K562 (cell line): Measurements from ENCODE around the gene ZPR1. TPM values are rescaled to one million over a fixed set of nuclear protein-coding genes. Genes with fewer than 3 reads are reported as not detected.

Experiments used
- ATAC-seq: fragments of 200-7000 bp; cut with Tn5 transposase; 3 replicates; pipeline ENCODE4 v1.9.1; 2020; ENCODE audit warnings: moderate library complexity
- BruUV-seq: library from RNA; stranded (reverse); fragments of 400-500 nt; replicated peaks from 2 replicates; lab custom pipeline; 2021; lab: Mats Ljungman, UMichigan
- CTCF ChIA-PET: fragments of 300-600 bp; formaldehyde crosslinking; extraction: SDS; loops from one replicate; lab custom pipeline; 2021; ENCODE audit warnings: low intra/inter-chr PET ratio; lab: Yijun Ruan, JAX
- POLR2A ChIA-PET: fragments of 300-600, 350-650 bp; sonication (Branson Sonifier 250); formaldehyde crosslinking; extraction: SDS; loops from one replicate; lab custom pipeline; 2021; ENCODE audit warnings: antibody characterized with exemption, inconsistent platforms; lab: Yijun Ruan, JAX
- DNase-seq, 4 experiments: peaks; one replicate each; pipeline versions ENCODE4 v3.0.0 to v3.0.0-alpha.2; 2011 to 2018; ENCODE audit warnings: low spot score in 3 of 4, mixed read lengths in 3 of 4; ENCODE audit errors: extremely low read depth in 1 of 4
- FAIRE-seq: peaks from 2 replicates; lab custom pipeline; 2011; peaks lifted over from hg19 to GRCh38; lab: Jason Lieb, UNC
- H2AFZ ChIP-seq: 2 replicates; pipeline ENCODE4 v1.6.0; 2011; ENCODE audit warnings: low read depth, low read length, control low read depth, inconsistent platforms
- H3K27ac ChIP-seq: fragments of 200-600 bp; 3 replicates; pipeline ENCODE4 v1.8.0; 2011; ENCODE audit warnings: low read depth, mild to moderate bottlenecking, control low read depth, inconsistent platforms, low read length, moderate library complexity, mixed read lengths; ENCODE audit errors: extremely low read depth
- H3K27me3 ChIP-seq, 2 experiments: fragments of 300-600 bp in 1 of 2; 2 replicates in 1 of 2; 3 replicates in 1 of 2; pipeline versions ENCODE4 v1.6.0 to v1.8.0; 2011; ENCODE audit warnings: inconsistent platforms in 2 of 2, low read length in 2 of 2, mild to moderate bottlenecking in 1 of 2, mixed read lengths in 1 of 2, moderate library complexity in 1 of 2; ENCODE audit not compliant: control insufficient read depth in 2 of 2, insufficient read depth in 2 of 2
- H3K36me3 ChIP-seq: fragments of 300-600 bp; 3 replicates; pipeline ENCODE4 v1.8.0; 2011; ENCODE audit warnings: mild to moderate bottlenecking, low read length, inconsistent platforms; ENCODE audit not compliant: control insufficient read depth, insufficient read depth
- H3K4me1 ChIP-seq, 2 experiments: fragments of 200-600 bp in 1 of 2; replicated peaks in 1 of 2; 2 replicates in 1 of 2; 3 replicates in 1 of 2; pipeline versions ENCODE4 v1.5.1 to v1.8.0; 2011; ENCODE audit warnings: inconsistent platforms in 2 of 2, low read length in 2 of 2, mild to moderate bottlenecking in 1 of 2, mixed read lengths in 1 of 2, moderate library complexity in 1 of 2; ENCODE audit not compliant: control insufficient read depth in 2 of 2, insufficient read depth in 2 of 2
- H3K4me2 ChIP-seq: 2 replicates; pipeline ENCODE4 v1.6.1; 2011; ENCODE audit warnings: low read length, control low read depth, inconsistent platforms, mixed read lengths; ENCODE audit not compliant: insufficient read depth
- H3K4me3 ChIP-seq: fragments of 200-600 bp; sonication (generic), shearing (Covaris generic); 2 replicates; pipeline ENCODE4 v1.5.1; 2016; ENCODE audit warnings: control low read depth, inconsistent platforms
- H3K79me2 ChIP-seq: fragments of 200-600 bp; 3 replicates; pipeline ENCODE4 v1.8.0; 2011; ENCODE audit warnings: low read length, inconsistent platforms; ENCODE audit not compliant: control insufficient read depth, insufficient read depth
- H3K9ac ChIP-seq, 2 experiments: 2 replicates each; pipeline versions ENCODE4 v1.6.0 to v1.6.1; 2011; ENCODE audit warnings: low read depth in 2 of 2, low read length in 2 of 2, control low read depth in 1 of 2, inconsistent platforms in 1 of 2, mild to moderate bottlenecking in 1 of 2, mixed read lengths in 1 of 2; ENCODE audit not compliant: insufficient read depth in 1 of 2
- H3K9me1 ChIP-seq: one replicate; pipeline ENCODE4 v1.6.0; 2011; ENCODE audit warnings: inconsistent platforms, mild to moderate bottlenecking, low read length, moderate library complexity; ENCODE audit not compliant: control insufficient read depth, insufficient read depth
- H3K9me3 ChIP-seq: replicated peaks from 2 replicates; pipeline ENCODE4 v1.5.1; 2011; ENCODE audit warnings: low read depth, low read length, inconsistent platforms; ENCODE audit not compliant: control insufficient read depth, insufficient read depth
- H4K20me1 ChIP-seq: replicated peaks from 2 replicates; pipeline ENCODE4 v1.6.1; 2011; ENCODE audit warnings: low read length, inconsistent platforms, mixed read lengths; ENCODE audit not compliant: control insufficient read depth, insufficient read depth
- BCOR ChIP-seq: fragments of 450-650 bp; IDR thresholded peaks from 2 replicates; pipeline ENCODE4 v1.6.1; 2016
- COPS2 ChIP-seq: fragments of 450-650 bp; conservative IDR thresholded peaks from 2 replicates; pipeline ENCODE4 v1.6.1; 2016; ENCODE audit warnings: mild to moderate bottlenecking, moderate library complexity
- NR4A1 ChIP-seq, 2 experiments: fragments of 250-450 bp in 1 of 2; fragments of 450-650 bp in 1 of 2; sonication (Bioruptor Pico) in 1 of 2; IDR thresholded peaks; 2 replicates each; pipeline versions ENCODE4 v1.4.0 to v1.6.1; 2016 to 2020; ENCODE audit warnings: mild to moderate bottlenecking in 2 of 2, missing compliant biosample characterization in 1 of 2, missing genetic modification characterization in 1 of 2, moderate library complexity in 1 of 2
- RB1 ChIP-seq: fragments of 450-650 bp; IDR thresholded peaks from 2 replicates; pipeline ENCODE4 v1.6.1; 2017; ENCODE audit warnings: low read depth, mild to moderate bottlenecking
- SMC3 ChIP-seq: conservative IDR thresholded peaks from 2 replicates; pipeline ENCODE4 v1.6.1; 2011; ENCODE audit warnings: low read depth, low read length, improper control_type of control experiment; ENCODE audit not compliant: insufficient read depth
- TBL1XR1 ChIP-seq, 2 experiments: IDR thresholded peaks; 2 replicates each; pipeline ENCODE4 v1.6.1; 2012; ENCODE audit warnings: improper control_type of control experiment in 2 of 2, low read length in 2 of 2, mild to moderate bottlenecking in 1 of 2
- ZFP36 ChIP-seq: fragments of 150-350 bp; IDR thresholded peaks from 2 replicates; pipeline ENCODE4 v1.6.1; 2018; ENCODE audit warnings: low read length, low read depth; ENCODE audit not compliant: partially characterized antibody
- ZNF23 ChIP-seq: fragments of 250-450 bp; sonication (Bioruptor Pico); IDR thresholded peaks from 2 replicates; pipeline ENCODE4 v1.4.0; 2020; ENCODE audit warnings: mild to moderate bottlenecking
- ZNF551 ChIP-seq: fragments of 250-450 bp; sonication (Bioruptor Pico); IDR thresholded peaks from 2 replicates; pipeline ENCODE4 v1.5.0; 2021; ENCODE audit warnings: mild to moderate bottlenecking, moderate library complexity
- ZNF57 ChIP-seq: fragments of 450-650 bp; formaldehyde crosslinking; IDR thresholded peaks from 2 replicates; pipeline ENCODE4 v1.4.0; 2020; ENCODE audit warnings: mild to moderate bottlenecking, moderate library complexity
- whole genome bisulfite sequencing: fragments of 100-300 bp; shearing (Covaris generic); methylation state at CpG from one replicate; pipeline ENCODE4 v1.1.6; 2016; ENCODE audit warnings: low coverage, mixed read lengths; ENCODE audit not compliant: insufficient coverage; ENCODE audit errors: missing lambda C conversion rate; 5-methylcytosine and 5-hydroxymethylcytosine counted together
- in situ Hi-C: fragments of 300-500 bp; cut with MboI; formaldehyde crosslinking; loops from 4 replicates; pipeline ENCODE4 v1.15.0; 2018; ENCODE audit warnings: inconsistent platforms, mixed read lengths
- intact Hi-C: fragments of 100-400 bp; cut with micrococcal nuclease; formaldehyde crosslinking; loops from 2 replicates; pipeline ENCODE4 v1.14.2; 2022
- polyA plus RNA-seq, 8 experiments: library from polyadenylated mRNA; depleted of rRNA in 4 of 8; stranded (reverse) in 5 of 8; unstranded in 3 of 8; fragments of >200 nt; fragmentation: Nextera tagmentation in 2 of 8; fragmentation: Illumina TruSeq in 1 of 8; extraction: Ambion mirVana in 2 of 8; extraction: Trizol in 1 of 8; gene quantifications; 2 replicates each; pipeline versions ENCODE4 v1.2.1 to v1.2.3, GENCODE V29; 2011 to 2014; ENCODE audit warnings: inconsistent platforms in 1 of 8, missing spikeins in 1 of 8
- total RNA-seq, 7 experiments: library from RNA; depleted of rRNA in 6 of 7; stranded (reverse); fragments of >200 nt in 6 of 7; fragmentation: Illumina TruSeq in 2 of 7; extraction: Trizol in 2 of 7; gene quantifications; 2 replicates each; pipeline versions ENCODE4 v1.2.1 to v1.2.3, GENCODE V29; 2011 to 2021; ENCODE audit warnings: low replicate concordance in 1 of 7
- TF ChIP-seq, protein P1 (sequence below), 3 experiments: IDR thresholded peaks in 2 of 3; conservative IDR thresholded peaks in 1 of 3; 2 replicates each; pipeline ENCODE4 v1.5.1; 2011 to 2012; ENCODE audit warnings: low read length in 3 of 3, mild to moderate bottlenecking in 3 of 3, control low read depth in 2 of 3, improper control_type of control experiment in 1 of 3, inconsistent platforms in 1 of 3, low read depth in 1 of 3, mixed read lengths in 1 of 3, moderate library complexity in 1 of 3; ENCODE audit not compliant: insufficient read depth in 2 of 3

Gene ZPR1
- total and polyA plus RNA-seq, 9 of the 15 experiments (the other 6 are each of a cell fraction or from before 2014, with no cell fraction given): 13.0 to 120 (median 83.8) TPM

DNA sequence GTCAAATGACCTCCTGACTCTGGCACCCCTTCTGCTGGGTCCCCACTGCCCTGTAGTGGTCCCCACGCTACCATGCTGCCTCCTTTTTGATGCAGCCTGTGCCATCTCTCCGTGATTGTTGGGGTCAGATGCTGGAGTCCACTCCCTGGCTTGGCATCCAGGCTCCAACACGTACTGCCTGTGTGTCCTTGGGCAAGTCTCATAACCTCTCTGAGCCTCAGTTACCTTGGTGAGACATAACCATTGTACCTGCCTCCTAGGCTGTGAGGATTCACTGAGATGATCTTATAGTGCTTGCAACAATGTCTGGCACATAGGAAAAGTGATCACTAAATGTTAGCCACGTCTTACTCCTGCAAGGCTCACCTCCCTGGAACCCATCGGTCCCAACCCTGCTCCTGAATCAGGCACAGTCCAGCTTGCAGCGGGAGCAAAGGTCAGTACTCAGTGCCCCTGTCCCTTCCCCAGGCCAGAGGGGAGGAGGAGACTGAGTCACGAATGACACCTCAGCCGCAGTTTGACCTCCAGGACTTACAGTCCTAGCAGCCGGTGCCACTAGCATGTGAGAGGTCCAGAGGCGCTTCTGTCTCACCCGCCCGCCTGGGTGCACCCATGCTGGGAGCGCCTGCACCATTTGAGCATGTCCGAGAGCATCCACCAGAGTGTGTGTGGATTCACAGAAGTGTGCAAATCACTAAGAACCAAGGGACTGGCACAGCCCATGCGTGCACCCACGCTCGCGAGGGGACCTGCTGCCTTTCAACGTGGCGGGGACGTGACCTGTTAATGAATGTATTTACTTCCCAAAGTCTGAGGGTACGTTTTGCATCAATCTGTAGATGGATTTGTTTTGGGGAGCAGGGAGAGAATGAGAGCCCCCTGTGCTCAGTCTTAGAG lies 38.3 kb upstream of the ZPR1 start:
- no TSS peak for BruUV-seq
- TF ChIP-seq ZFP36: peak; percentile 64
- TF ChIP-seq ZNF23: no peak
- no peak for TF ChIP-seq COPS2
- peak; percentile 36; the same call in 1 of the 2 replicates for TF ChIP-seq BCOR
- no peaks in the 10 kb centered on the region for H4K20me1 ChIP-seq
- no peak overlapping the region for H3K4me3 ChIP-seq
- DNase-seq (no peak), FAIRE-seq (no peak), ATAC-seq (no peak)
- CTCF ChIA-PET: no interaction called here
- WGBS: 39% methylated on average over 18 of the region's 22 CpGs
- H3K27me3 ChIP-seq: peaks cover 0 to 6% of the 10 kb centered on the region in 2 experiments; a peak in 1 of 5 replicates
- H3K27ac ChIP-seq: no peak overlapping the region
- no peaks in the 10 kb centered on the region for H3K9me1 ChIP-seq
- peaks cover 8 to 34% of the 10 kb centered on the region in 2 experiments; a peak in 4 of 5 replicates for H3K4me1 ChIP-seq
- in situ Hi-C loops: no loop called here
- POLR2A ChIA-PET: interaction anchor here (1.0 kb wide), 1 partner anchor 83 kb away, joined by 3 read pairs; no protein-coding TSS in a partner anchor
- H3K79me2 ChIP-seq: no peaks in the 10 kb centered on the region
- H3K9me3 ChIP-seq: no peaks in the 10 kb centered on the region
- H3K36me3 ChIP-seq: no peaks in the 10 kb centered on the region
- no peak overlapping the region; the same call in 1 of the 2 replicates for H3K4me2 ChIP-seq
- H3K9ac ChIP-seq: no peak overlapping the region
- intact Hi-C loops: no loop called here
- no peak overlapping the region; the same call in 1 of the 2 replicates for H2AFZ ChIP-seq

DNA sequence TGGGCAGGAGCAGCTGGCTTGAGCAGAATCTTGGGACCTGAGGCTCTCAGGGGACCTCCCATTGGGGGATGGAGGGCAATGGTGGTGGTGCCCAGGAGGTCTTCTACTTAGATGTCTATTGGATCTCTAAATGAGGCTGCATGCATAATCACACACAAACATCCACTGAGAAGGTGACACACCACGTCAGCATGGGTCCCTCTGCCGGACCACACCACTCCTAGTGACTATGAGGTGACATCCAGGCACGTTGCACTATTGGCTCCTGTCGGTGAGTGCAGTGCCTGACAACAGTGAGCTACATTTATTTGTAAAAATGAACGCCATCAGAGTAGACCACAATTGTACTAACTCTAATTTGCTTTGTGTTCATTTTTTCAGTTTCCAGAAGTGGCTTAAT lies 37.6 kb upstream of the ZPR1 start:
- no peak overlapping the region for H3K9ac ChIP-seq
- in situ Hi-C loops: no loop called here
- DNase-seq (peak in 1 of 4 experiments; percentile 49), FAIRE-seq (no peak), ATAC-seq (peak; percentile 60; the same call in 2 of the 3 replicates)
- CTCF ChIA-PET: no interaction called here
- no peak overlapping the region; the same call in 1 of the 2 replicates for H3K4me2 ChIP-seq
- peaks cover 8 to 36% of the 10 kb centered on the region in 2 experiments; a peak in 4 of 5 replicates for H3K4me1 ChIP-seq
- no peaks in the 10 kb centered on the region for H4K20me1 ChIP-seq
- no peak overlapping the region; the same call in 1 of the 2 replicates for H2AFZ ChIP-seq
- H3K27ac ChIP-seq: no peak overlapping the region
- no peaks in the 10 kb centered on the region for H3K36me3 ChIP-seq
- H3K27me3 ChIP-seq: peaks cover 0 to 10% of the 10 kb centered on the region in 2 experiments; a peak in 1 of 5 replicates
- no peaks in the 10 kb centered on the region for H3K9me3 ChIP-seq
- H3K4me3 ChIP-seq: no peak overlapping the region
- H3K9me1 ChIP-seq: no peaks in the 10 kb centered on the region
- H3K79me2 ChIP-seq: no peaks in the 10 kb centered on the region
- no TSS peak for BruUV-seq
- POLR2A ChIA-PET: no interaction called here
- intact Hi-C loops: no loop called here
- WGBS: 5% methylated on average over 5 of the region's 5 CpGs
- TF ChIP-seq TBL1XR1 (IDR thresholded peaks at IDR 0.05; ENCODE audit: low read length in 2 of 2) (no peak), SMC3 (no peak), ZNF57 (CRISPR knock-in tag) (no peak), ZNF551 (no peak), NR4A1 (CRISPR knock-in tag; IDR thresholded peaks at IDR 0.05) (no peak), NR4A1 (tag; IDR thresholded peaks at IDR 0.05) (no peak), RB1 (no peak)
- TF ChIP-seq, protein P1, sequence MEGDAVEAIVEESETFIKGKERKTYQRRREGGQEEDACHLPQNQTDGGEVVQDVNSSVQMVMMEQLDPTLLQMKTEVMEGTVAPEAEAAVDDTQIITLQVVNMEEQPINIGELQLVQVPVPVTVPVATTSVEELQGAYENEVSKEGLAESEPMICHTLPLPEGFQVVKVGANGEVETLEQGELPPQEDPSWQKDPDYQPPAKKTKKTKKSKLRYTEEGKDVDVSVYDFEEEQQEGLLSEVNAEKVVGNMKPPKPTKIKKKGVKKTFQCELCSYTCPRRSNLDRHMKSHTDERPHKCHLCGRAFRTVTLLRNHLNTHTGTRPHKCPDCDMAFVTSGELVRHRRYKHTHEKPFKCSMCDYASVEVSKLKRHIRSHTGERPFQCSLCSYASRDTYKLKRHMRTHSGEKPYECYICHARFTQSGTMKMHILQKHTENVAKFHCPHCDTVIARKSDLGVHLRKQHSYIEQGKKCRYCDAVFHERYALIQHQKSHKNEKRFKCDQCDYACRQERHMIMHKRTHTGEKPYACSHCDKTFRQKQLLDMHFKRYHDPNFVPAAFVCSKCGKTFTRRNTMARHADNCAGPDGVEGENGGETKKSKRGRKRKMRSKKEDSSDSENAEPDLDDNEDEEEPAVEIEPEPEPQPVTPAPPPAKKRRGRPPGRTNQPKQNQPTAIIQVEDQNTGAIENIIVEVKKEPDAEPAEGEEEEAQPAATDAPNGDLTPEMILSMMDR (IDR thresholded peaks at IDR 0.05 in 2 of 3, conservative IDR thresholded peaks at IDR 0.05 in 1 of 3; ENCODE audit: insufficient read depth in 2 of 3, low read depth in 1 of 3, low read length in 3 of 3): peak; percentile 27 to 48 (median 39); a peak in 4 of 6 replicates
